RWPE2 (cell line): ENCODE measurements around the gene DIO1.
A peak's percentile ranks its signal among the peaks of the same experiment; 100 is the strongest.

Experiments used
- ATAC-seq: fragments of 200-7000 bp; cut with Tn5 transposase; 3 replicates; pipeline ENCODE4 v1.9.1; 2021; ENCODE audit warnings: low read depth
- DNase-seq: peaks from one replicate; pipeline ENCODE4 v3.0.0-alpha.2; 2020; ENCODE audit warnings: low spot score
- H3K27ac ChIP-seq: fragments of 450-650 bp; 2 replicates; pipeline ENCODE4 v1.5.1; 2017; ENCODE audit warnings: mild to moderate bottlenecking; ENCODE audit not compliant: poor library complexity, severe bottlenecking
- H3K27me3 ChIP-seq: fragments of 250-450 bp; sonication (Bioruptor Pico); 2 replicates; pipeline ENCODE4 v1.5.1; 2021; ENCODE audit warnings: mild to moderate bottlenecking, moderate library complexity; ENCODE audit not compliant: insufficient read depth, poor library complexity, severe bottlenecking
- H3K36me3 ChIP-seq: fragments of 250-450 bp; sonication (Bioruptor Pico); 2 replicates; pipeline ENCODE4 v1.5.1; 2020; ENCODE audit warnings: low read depth, mild to moderate bottlenecking, moderate library complexity
- H3K4me1 ChIP-seq: fragments of 250-450 bp; sonication (Bioruptor Pico); 2 replicates; pipeline ENCODE4 v1.5.1; 2021; ENCODE audit warnings: mild to moderate bottlenecking, moderate library complexity; ENCODE audit not compliant: insufficient read depth, poor library complexity, severe bottlenecking
- H3K4me3 ChIP-seq: fragments of 250-450 bp; sonication (Bioruptor Pico); 2 replicates; pipeline ENCODE4 v1.5.1; 2021; ENCODE audit warnings: mild to moderate bottlenecking, moderate library complexity; ENCODE audit not compliant: severe bottlenecking
- H3K9me3 ChIP-seq: fragments of 250-450 bp; sonication (Bioruptor Pico); 2 replicates; pipeline ENCODE4 v1.5.1; 2021; ENCODE audit warnings: mild to moderate bottlenecking, moderate library complexity; ENCODE audit not compliant: severe bottlenecking
- CTCF ChIP-seq: fragments of 450-650 bp; IDR thresholded peaks from one replicate; pipeline ENCODE4 v1.5.1; 2017; ENCODE audit warnings: mild to moderate bottlenecking, moderate library complexity; ENCODE audit not compliant: poor library complexity, severe bottlenecking

The DIO1 gene

GRCh38 chr1:53905509-53905908 is 11.5 kb downstream of the DIO1 start:
- H3K4me3 ChIP-seq = no peak overlapping the region
- H3K27ac ChIP-seq = no peak overlapping the region
- peaks cover 24% of the 10 kb centered on the region for H3K4me1 ChIP-seq
- no peaks in the 10 kb centered on the region for H3K9me3 ChIP-seq
- ATAC-seq (no peak), DNase-seq (no peak)
- no peaks in the 10 kb centered on the region for H3K36me3 ChIP-seq
- no peaks in the 10 kb centered on the region for H3K27me3 ChIP-seq
- no peak for TF ChIP-seq CTCF

- Histone ChIP-seq H3K4me3 (no peak overlapping the region), H3K4me1 (peaks cover 24% of the 10 kb centered on the region), H3K27ac (no peak overlapping the region), H3K9me3 (no peaks in the 10 kb centered on the region), H3K27me3 (no peaks in the 10 kb centered on the region), H3K36me3 (no peaks in the 10 kb centered on the region)
- no peak for DNase-seq
- no peak for TF ChIP-seq CTCF
- no peak for ATAC-seq
These were observed 12.1 kb downstream of the DIO1 start for GRCh38 chr1:53906121-53906520.

- Histone ChIP-seq H3K27ac (peak overlapping the region; percentile 37), H3K4me1 (peaks cover 24% of the 10 kb centered on the region), H3K36me3 (no peaks in the 10 kb centered on the region), H3K9me3 (no peaks in the 10 kb centered on the region), H3K27me3 (no peaks in the 10 kb centered on the region), H3K4me3 (no peak overlapping the region)
- DNase-seq (no peak), ATAC-seq (peak; percentile 32; the same call in 2 of the 3 replicates)
- TF ChIP-seq CTCF = no peak
These were observed 16.0 kb downstream of the DIO1 start for GRCh38 chr1:53909946-53910345.

GRCh38 chr1:53911442-53911841 is 17.5 kb downstream of the DIO1 start:
- H3K27me3 ChIP-seq = no peaks in the 10 kb centered on the region
- no peak for ATAC-seq
- H3K9me3 ChIP-seq = no peaks in the 10 kb centered on the region
- no peak for TF ChIP-seq CTCF
- H3K36me3 ChIP-seq = no peaks in the 10 kb centered on the region
- peaks cover 24% of the 10 kb centered on the region for H3K4me1 ChIP-seq
- DNase-seq = no peak
- no peak overlapping the region for H3K4me3 ChIP-seq
- H3K27ac ChIP-seq = no peak overlapping the region

GRCh38 chr1:53913352-53914033 is 19.5 kb downstream of the DIO1 start:
- TF ChIP-seq CTCF = no peak
- no peak for DNase-seq
- Histone ChIP-seq H3K4me1 (peaks cover 10% of the 10 kb centered on the region), H3K4me3 (no peak overlapping the region), H3K27me3 (no peaks in the 10 kb centered on the region), H3K9me3 (no peaks in the 10 kb centered on the region), H3K36me3 (peaks cover 4% of the 10 kb centered on the region), H3K27ac (no peak overlapping the region)
- no peak for ATAC-seq
